Iris pigment epithelial cell (primary cell): Measurements from ENCODE around the gene TTF1.
"Not testable (repeated sequence)": the region's sequence is repeated elsewhere in the genome, so short reads cannot be mapped to it uniquely, and the experiment has no call there.

Experiments used
- DNase-seq: peaks from one replicate; pipeline ENCODE4 v3.0.0-alpha.2; 2011; ENCODE audit warnings: low read depth

The TTF1 gene

GRCh38 chr9:132411091-132411508 lies 4.5 kb upstream of the TTF1 start:
- DNase-seq: peak; percentile 23

- DNase-seq: no peak
These were observed 4.0 kb upstream of the TTF1 start for GRCh38 chr9:132410642-132411041.

- peak; percentile 51 for DNase-seq
These were observed 3.3 kb upstream of the TTF1 start, which contains the start of gene CFAP77 for GRCh38 chr9:132409828-132410528. Gene CFAP77 (plus strand): TSS chr9:132410211. CDS start chr9:132410272, 61 bp downstream.

- DNase-seq: no peak
These were observed 1.9 kb upstream of the TTF1 start for GRCh38 chr9:132408521-132408920.

GRCh38 chr9:132407196-132407595 lies 556 bp upstream of the TTF1 start:
- no peak for DNase-seq

GRCh38 chr9:132404228-132404881 lies 2.3 kb downstream of the TTF1 start:
- peak; percentile 8 for DNase-seq

- DNase-seq: no peak
These were observed 4.8 kb downstream of the TTF1 start for GRCh38 chr9:132401824-132402223.

GRCh38 chr9:132395560-132395959 lies 11.1 kb downstream of the TTF1 start:
- no peak for DNase-seq

GRCh38 chr9:132391449-132391848 lies 15.2 kb downstream of the TTF1 start:
- DNase-seq: no peak

GRCh38 chr9:132390966-132391365 lies 15.7 kb downstream of the TTF1 start:
- DNase-seq: no peak

- no peak for DNase-seq
These were observed 19.5 kb downstream of the TTF1 start for GRCh38 chr9:132387133-132387532.

- no peak for DNase-seq
These were observed 22.3 kb downstream of the TTF1 start for GRCh38 chr9:132384376-132384775.

GRCh38 chr9:132383462-132383883 lies 23.2 kb downstream of the TTF1 start:
- no peak for DNase-seq

- no peak for DNase-seq
These were observed 24.6 kb downstream of the TTF1 start for GRCh38 chr9:132381966-132382541.

- DNase-seq: not testable (repeated sequence)
These were observed 28.2 kb downstream of the TTF1 start for GRCh38 chr9:132378416-132378815.

- DNase-seq: not testable (repeated sequence)
These were observed 28.9 kb downstream of the TTF1 start for GRCh38 chr9:132377769-132378168.

GRCh38 chr9:132372177-132373095 lies 34.2 kb downstream of the TTF1 start:
- DNase-seq: peak; percentile 55

GRCh38 chr9:132370592-132370991 lies 36.0 kb downstream of the TTF1 start:
- DNase-seq: no peak

GRCh38 chr9:132369421-132369820 lies 37.2 kb downstream of the TTF1 start:
- no peak for DNase-seq

GRCh38 chr9:132367613-132368313 lies 38.9 kb downstream of the TTF1 start:
- peak; percentile 53 for DNase-seq

GRCh38 chr9:132366481-132366880 lies 40.2 kb downstream of the TTF1 start:
- no peak for DNase-seq
